CD14-positive monocyte (primary cell): ENCODE measurements around the gene TMEM87B. TPM values are rescaled to one million over a fixed set of nuclear protein-coding genes. Genes with fewer than 3 reads are reported as not detected.

Experiments
- DNase-seq, 3 donors: peaks; one replicate each; pipeline ENCODE4 v3.0.0-alpha.2; 2011 to 2022
- H2AFZ ChIP-seq: 2 replicates; pipeline ENCODE4 v1.6.0; 2012; ENCODE audit warnings: mild to moderate bottlenecking, low read depth, low read length, inconsistent platforms; ENCODE audit not compliant: insufficient read depth, poor library complexity, severe bottlenecking
- H3K27ac ChIP-seq, 2 donors: 1 replicate in 1 of 2; 2 replicates in 1 of 2; pipeline ENCODE4 v1.5.1; 2012 to 2013; ENCODE audit warnings: low read length in 2 of 2, control low read depth in 1 of 2, inconsistent platforms in 1 of 2, low read depth in 1 of 2, mild to moderate bottlenecking in 1 of 2
- H3K27me3 ChIP-seq, 2 donors: one replicate each; pipeline versions ENCODE4 v1.6.0 to v1.6.1; 2011 to 2013; ENCODE audit warnings: low read length in 2 of 2; ENCODE audit not compliant: control insufficient read depth in 2 of 2, insufficient read depth in 2 of 2
- H3K36me3 ChIP-seq, 2 donors: replicated peaks in 1 of 2; 1 replicate in 1 of 2; 2 replicates in 1 of 2; pipeline versions ENCODE4 v1.5.1 to v1.6.1; 2012 to 2013; ENCODE audit warnings: low read length in 2 of 2, control low read depth in 1 of 2, inconsistent platforms in 1 of 2, mild to moderate bottlenecking in 1 of 2; ENCODE audit not compliant: insufficient read depth in 2 of 2, control insufficient read depth in 1 of 2
- H3K4me1 ChIP-seq, 2 donors: 1 replicate in 1 of 2; 2 replicates in 1 of 2; pipeline versions ENCODE4 v1.5.1 to v1.6.1; 2012 to 2013; ENCODE audit warnings: low read length in 2 of 2, control low read depth in 1 of 2, inconsistent platforms in 1 of 2, mild to moderate bottlenecking in 1 of 2, moderate library complexity in 1 of 2; ENCODE audit not compliant: insufficient read depth in 2 of 2, control insufficient read depth in 1 of 2
- H3K4me2 ChIP-seq: replicated peaks from 2 replicates; pipeline ENCODE3; 2012; ENCODE audit warnings: low read length, moderate library complexity, mild to moderate bottlenecking; ENCODE audit not compliant: poor library complexity, severe bottlenecking; ENCODE audit errors: extremely low read depth
- H3K4me3 ChIP-seq, 3 experiments: fragments of 200-600 bp in 1 of 3; sonication (generic) in 1 of 3; replicated peaks in 1 of 3; 1 replicate in 2 of 3; 2 replicates in 1 of 3; pipeline ENCODE4 v1.5.1; 2011 to 2013; ENCODE audit warnings: low read length in 3 of 3, mild to moderate bottlenecking in 3 of 3, control low read depth in 2 of 3, low read depth in 2 of 3, inconsistent platforms in 1 of 3, moderate library complexity in 1 of 3
- H3K79me2 ChIP-seq: 2 replicates; pipeline ENCODE4 v1.6.0; 2012; ENCODE audit warnings: mild to moderate bottlenecking, control low read depth, inconsistent platforms, low read length, moderate library complexity; ENCODE audit not compliant: insufficient read depth
- H3K9ac ChIP-seq: 2 replicates; pipeline ENCODE4 v1.6.0; 2017; ENCODE audit warnings: low read length, mild to moderate bottlenecking; ENCODE audit not compliant: insufficient read depth, poor library complexity, severe bottlenecking
- H3K9me3 ChIP-seq, 2 donors: replicated peaks in 1 of 2; 1 replicate in 1 of 2; 2 replicates in 1 of 2; pipeline versions ENCODE4 v1.5.1 to v1.6.1; 2012 to 2013; ENCODE audit warnings: low read length in 2 of 2, control low read depth in 1 of 2; ENCODE audit not compliant: control insufficient read depth in 1 of 2, insufficient read depth in 1 of 2
- H4K20me1 ChIP-seq: 2 replicates; pipeline ENCODE4 v1.6.0; 2012; ENCODE audit warnings: mild to moderate bottlenecking, low read length, control low read depth, moderate library complexity; ENCODE audit not compliant: insufficient read depth
- H3K27ac Mint-ChIP-seq, 7 donors: one replicate each; pipeline ENCODE4 v1.8.0; 2020; ENCODE audit warnings: mild to moderate bottlenecking in 7 of 7, mixed read lengths in 7 of 7, moderate library complexity in 6 of 7, inconsistent platforms in 2 of 7
- H3K27me3 Mint-ChIP-seq, 3 donors: one replicate each; pipeline ENCODE4 v1.8.0; 2021 to 2022; ENCODE audit warnings: low read depth in 3 of 3, mild to moderate bottlenecking in 3 of 3, mixed read lengths in 3 of 3, moderate library complexity in 3 of 3, inconsistent platforms in 1 of 3
- H3K36me3 Mint-ChIP-seq, 2 donors: one replicate each; pipeline ENCODE4 v1.8.0; 2020; ENCODE audit warnings: mixed read lengths in 2 of 2, inconsistent platforms in 1 of 2, mild to moderate bottlenecking in 1 of 2
- H3K4me1 Mint-ChIP-seq: one replicate; pipeline ENCODE4 v1.8.0; 2020; ENCODE audit warnings: mild to moderate bottlenecking, mixed read lengths
- H3K4me3 Mint-ChIP-seq, 2 donors: one replicate each; pipeline ENCODE4 v1.8.0; 2020; ENCODE audit warnings: mild to moderate bottlenecking in 2 of 2, mixed read lengths in 2 of 2, moderate library complexity in 1 of 2
- H3K9me3 Mint-ChIP-seq, 7 donors: one replicate each; pipeline ENCODE4 v1.8.0; 2020 to 2022; ENCODE audit warnings: mixed read lengths in 7 of 7, mild to moderate bottlenecking in 6 of 7, moderate library complexity in 6 of 7, inconsistent platforms in 2 of 7
- CTCF ChIP-seq: fragments of 200-600 bp; IDR thresholded peaks from one replicate; pipeline ENCODE4 v1.8.0; 2022; ENCODE audit warnings: antibody characterized with exemption, mild to moderate bottlenecking
- WGBS: methylation state at CpG from one replicate; pipeline ENCODE4 v1.1.5; 2013; ENCODE audit warnings: missing lambda C conversion rate; ENCODE audit not compliant: insufficient coverage; 5-methylcytosine and 5-hydroxymethylcytosine counted together
- intact Hi-C, 2 donors: fragments of 100-400 bp; cut with micrococcal nuclease; formaldehyde crosslinking; loops; one replicate each; pipeline versions ENCODE4 v1.15.0 to v1.15.1; 2023
- polyA plus RNA-seq, 3 donors: library from polyadenylated mRNA; depleted of rRNA in 1 of 3; unstranded in 2 of 3; stranded (reverse) in 1 of 3; fragments of 300-500 nt in 2 of 3; fragments of >200 nt in 1 of 3; fragmentation: Illumina TruSeq in 2 of 3; gene quantifications; 1 replicate in 2 of 3; 2 replicates in 1 of 3; pipeline ENCODE4 v1.2.3, GENCODE V29; 2012 to 2021

The TMEM87B gene
- polyA plus RNA-seq, 3 donors: 9.1 to 13.4 (median 11.4) TPM

DNA sequence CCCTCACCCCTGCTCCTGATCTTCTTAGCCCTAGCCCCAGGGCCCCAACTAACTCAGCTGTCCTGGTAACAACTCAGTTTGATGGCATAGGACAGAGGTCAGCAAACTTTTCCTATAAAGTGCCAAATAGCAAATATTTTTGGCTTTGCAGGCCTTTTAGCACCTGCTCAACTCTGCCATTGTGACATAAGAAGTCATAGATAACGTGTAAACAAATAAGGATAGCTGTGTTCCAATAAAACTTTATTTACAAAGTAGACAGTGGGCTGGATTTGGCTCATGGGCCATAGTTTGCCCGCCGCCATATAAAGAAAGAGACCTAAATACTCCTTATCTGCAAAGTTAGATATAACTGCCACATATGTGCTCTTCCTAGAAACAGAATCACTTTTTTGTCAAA, 27.3 kb upstream of the TMEM87B start:
- Mint-ChIP-seq H3K27me3 (peaks cover 0 to 2% (median 0%) of the 10 kb centered on the region in 3 donors), H3K4me1 (peaks cover 22% of the 10 kb centered on the region), H3K36me3 (peaks cover 8 to 16% of the 10 kb centered on the region in 2 donors), H3K9me3 (no peaks in the 10 kb centered on the region), H3K27ac (no peak overlapping the region), H3K4me3 (no peak overlapping the region)
- 100% methylated on average over 3 of the region's 3 CpGs for WGBS
- intact Hi-C loops: no loop called here
- H3K9ac ChIP-seq: no peak overlapping the region
- no peak for TF ChIP-seq CTCF
- no peak for DNase-seq
- no peaks in the 10 kb centered on the region for H3K36me3 ChIP-seq
- H4K20me1 ChIP-seq: no peaks in the 10 kb centered on the region
- H3K4me3 ChIP-seq: no peak overlapping the region
- no peaks in the 10 kb centered on the region for H3K9me3 ChIP-seq
- no peak overlapping the region for H2AFZ ChIP-seq
- H3K27ac ChIP-seq: no peak overlapping the region
- H3K79me2 ChIP-seq: no peaks in the 10 kb centered on the region
- H3K4me1 ChIP-seq: peaks cover 15 to 19% of the 10 kb centered on the region in 2 donors
- no peak overlapping the region for H3K4me2 ChIP-seq
- no peaks in the 10 kb centered on the region for H3K27me3 ChIP-seq

DNA sequence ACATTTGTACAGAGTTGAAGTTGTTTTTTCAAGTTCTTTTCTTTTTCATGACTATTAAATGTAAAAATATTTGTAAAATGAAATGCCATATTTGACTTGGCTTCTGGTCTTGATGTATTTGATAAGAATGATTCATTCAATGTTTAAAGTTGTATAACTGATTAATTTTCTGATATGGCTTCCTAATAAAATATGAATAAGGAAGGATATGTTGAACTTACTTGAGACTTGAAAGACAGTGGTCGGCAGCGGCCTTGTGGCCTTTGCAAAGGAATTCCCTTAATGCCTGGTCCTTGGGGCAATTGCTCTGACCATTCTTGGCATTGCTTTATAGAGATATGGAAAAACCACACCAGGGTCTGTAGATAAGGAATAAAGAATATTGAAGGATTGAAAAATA, 25.9 kb upstream of the TMEM87B start:
- TF ChIP-seq CTCF: no peak
- Mint-ChIP-seq H3K27ac (no peak overlapping the region), H3K9me3 (no peaks in the 10 kb centered on the region), H3K27me3 (peaks cover 0 to 2% (median 0%) of the 10 kb centered on the region in 3 donors), H3K4me3 (no peak overlapping the region), H3K36me3 (peaks cover 8 to 11% of the 10 kb centered on the region in 2 donors), H3K4me1 (peaks cover 28% of the 10 kb centered on the region)
- Histone ChIP-seq H2AFZ (no peak overlapping the region), H4K20me1 (no peaks in the 10 kb centered on the region), H3K9me3 (no peaks in the 10 kb centered on the region), H3K9ac (no peak overlapping the region), H3K4me3 (no peak overlapping the region), H3K36me3 (no peaks in the 10 kb centered on the region), H3K79me2 (no peaks in the 10 kb centered on the region), H3K27me3 (no peaks in the 10 kb centered on the region), H3K4me2 (no peak overlapping the region), H3K4me1 (peaks cover 29 to 33% of the 10 kb centered on the region in 2 donors), H3K27ac (no peak overlapping the region)
- WGBS: no CpG with 5 or more reads among the region's 2 CpGs
- DNase-seq: no peak
- intact Hi-C loops: no loop called here
